Measurements from ENCODE around the gene HOXC10.

GRCh38 chr12:54019924-54020590 is 35.1 kb downstream of the HOXC10 start:
- no peak for TF ChIP-seq EZH2 (IDR thresholded peaks at IDR 0.05)
- peak; percentile 2; the same call in 1 of the 2 replicates for TF ChIP-seq POLR2AphosphoS5 (IDR thresholded peaks at IDR 0.05; ENCODE audit: borderline replicate concordance, low read depth, low read length)

Data from SK-N-MC (cell line).